Effector CD4-positive, alpha-beta T cell (primary cell): Measurements from ENCODE around the gene MLH3.
"Not testable (repeated sequence)": the region's sequence is repeated elsewhere in the genome, so short reads cannot be mapped to it uniquely, and the experiment has no call there.

Source experiments
- DNase-seq: peaks from one replicate; pipeline ENCODE4 v3.0.0-alpha.2; 2020
- total RNA-seq: gene quantifications from one replicate; lab custom pipeline; 2026; lab: John Stamatoyannopoulos, UW

MLH3 gene
- total RNA-seq, result 33.8 reads per million, percentile 59 among the genes with 10 or more reads in this experiment

GRCh38 chr14:75050852-75051555 lies at the start of gene MLH3:
Gene MLH3, minus strand, starts transcription at chr14:75051467. Its CDS starts 1,812 bp downstream, at chr14:75049655.
- DNase-seq, result peak; percentile 68

DNA sequence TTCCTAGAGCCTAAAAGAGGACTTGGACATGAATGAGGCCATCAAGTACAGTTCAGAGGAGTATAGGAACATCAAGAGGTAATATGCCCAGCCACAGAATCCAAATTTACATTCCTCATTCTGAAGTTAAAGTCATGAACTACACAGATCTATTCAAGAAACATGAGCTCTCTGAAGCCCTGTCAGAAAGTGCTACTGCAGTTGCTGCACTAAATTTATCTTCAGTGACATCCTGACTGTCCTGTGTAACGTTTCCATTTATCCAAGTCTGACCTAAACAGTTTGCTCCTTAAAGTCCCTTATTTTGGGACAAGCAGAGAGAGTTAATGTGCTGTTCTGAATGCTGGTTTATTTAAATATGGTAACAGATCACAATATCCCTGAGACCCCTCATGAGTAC lies 47.4 kb upstream of the MLH3 start:
- DNase-seq, result no peak

DNA sequence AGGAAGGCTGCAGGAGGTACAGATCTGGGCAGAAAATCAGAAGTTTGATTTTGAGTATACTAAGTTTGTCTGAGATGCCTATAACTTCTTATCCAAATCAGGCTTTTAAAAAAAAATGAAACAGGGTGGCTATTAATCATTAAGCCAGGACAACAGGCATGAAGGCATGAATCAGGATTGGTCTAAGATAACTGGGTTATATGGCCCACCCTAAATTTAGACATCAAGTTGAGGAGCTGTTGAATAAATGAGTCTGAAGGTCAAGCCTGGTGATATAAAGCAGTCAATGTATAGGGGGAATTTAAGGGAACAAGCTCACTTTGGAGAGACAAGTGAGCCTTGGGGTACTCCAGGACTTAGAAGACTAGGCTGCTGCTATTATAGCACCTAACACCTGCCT lies 46.9 kb upstream of the MLH3 start:
- DNase-seq, result no peak

- DNase-seq, result no peak
Observed at GRCh38 chr14:75096959-75097358, 45.7 kb upstream of the MLH3 start.

DNA sequence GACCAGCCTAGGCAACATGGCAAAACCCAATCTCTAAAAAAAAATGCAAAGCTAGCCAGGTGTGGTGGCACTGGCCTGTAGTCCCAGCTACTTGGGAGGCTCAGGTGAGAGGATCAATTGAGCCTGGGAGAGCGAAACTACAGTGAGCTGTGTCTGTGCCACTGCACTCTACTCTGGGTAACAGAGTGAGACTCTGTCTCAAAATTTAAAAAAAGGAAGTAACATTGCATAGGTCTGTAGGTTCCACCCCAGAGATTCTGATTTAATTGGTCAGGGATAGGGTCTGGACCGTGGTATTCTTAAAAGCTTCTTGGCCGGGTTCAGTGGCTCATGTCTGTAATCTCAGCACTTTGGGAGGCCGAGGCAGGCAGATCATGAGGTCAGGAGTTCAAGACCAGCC lies 44.4 kb upstream of the MLH3 start:
- no peak for DNase-seq

- no peak for DNase-seq
Observed at GRCh38 chr14:75094896-75095295, 43.6 kb upstream of the MLH3 start.

GRCh38 chr14:75092698-75093097 lies 41.4 kb upstream of the MLH3 start:
- no peak for DNase-seq

- DNase-seq, result no peak
Observed at GRCh38 chr14:75091251-75091650, 40.0 kb upstream of the MLH3 start.

GRCh38 chr14:75090353-75090752 lies 39.1 kb upstream of the MLH3 start:
- no peak for DNase-seq

- peak; percentile 32 for DNase-seq
Observed at GRCh38 chr14:75088566-75089373, 37.5 kb upstream of the MLH3 start.

DNA sequence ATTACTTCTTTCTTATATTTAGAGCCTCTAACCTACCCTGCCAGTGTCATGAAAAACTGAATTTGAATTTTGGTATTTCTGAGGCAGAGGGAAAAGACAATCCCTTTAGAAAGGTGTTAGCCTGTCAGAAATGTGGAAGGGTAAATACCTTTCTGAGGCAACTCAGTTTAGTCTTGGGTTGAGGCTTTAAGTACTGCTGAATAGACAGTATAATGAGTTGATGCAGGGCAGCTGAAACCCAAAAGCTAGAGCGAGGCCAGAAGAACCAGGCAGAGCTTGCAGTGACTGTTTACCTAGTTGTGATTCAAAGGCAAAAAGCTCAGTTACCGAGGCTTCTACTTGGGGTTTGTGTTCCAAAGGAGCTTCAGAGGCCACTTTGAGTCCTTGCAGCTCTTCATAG lies 36.9 kb upstream of the MLH3 start:
- DNase-seq, result no peak

GRCh38 chr14:75084513-75084912 lies 33.2 kb upstream of the MLH3 start:
- DNase-seq, result no peak

GRCh38 chr14:75083271-75083670 lies 32.0 kb upstream of the MLH3 start:
- no peak for DNase-seq

GRCh38 chr14:75081660-75082229 lies 30.5 kb upstream of the MLH3 start:
- DNase-seq, result no peak

GRCh38 chr14:75079521-75079920 lies 28.3 kb upstream of the MLH3 start:
- DNase-seq, result no peak

DNA sequence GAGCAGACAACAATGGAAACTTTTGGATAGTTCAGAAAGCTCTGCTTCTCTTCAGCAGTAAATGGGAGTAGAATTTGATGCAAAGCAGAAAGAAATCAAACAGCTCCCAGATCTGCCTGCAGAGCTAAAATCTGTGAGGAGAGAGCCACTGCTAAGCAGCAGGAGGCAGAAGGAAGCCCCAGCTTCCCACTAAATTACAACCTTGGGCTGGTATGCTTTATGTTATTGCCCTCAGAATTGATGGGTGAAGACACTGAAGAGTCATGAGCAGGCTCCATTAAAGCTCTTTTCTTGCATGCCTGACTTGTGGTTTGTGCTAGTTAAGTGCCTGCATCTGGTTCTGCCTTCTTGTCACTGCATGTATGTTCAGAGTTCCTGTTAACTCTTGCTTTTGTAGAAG lies 26.5 kb upstream of the MLH3 start:
- no peak for DNase-seq

GRCh38 chr14:75070383-75070782 lies 19.1 kb upstream of the MLH3 start:
- DNase-seq, result no peak

- no peak for DNase-seq
Observed at GRCh38 chr14:75069811-75070145, 18.5 kb upstream of the MLH3 start.

DNA sequence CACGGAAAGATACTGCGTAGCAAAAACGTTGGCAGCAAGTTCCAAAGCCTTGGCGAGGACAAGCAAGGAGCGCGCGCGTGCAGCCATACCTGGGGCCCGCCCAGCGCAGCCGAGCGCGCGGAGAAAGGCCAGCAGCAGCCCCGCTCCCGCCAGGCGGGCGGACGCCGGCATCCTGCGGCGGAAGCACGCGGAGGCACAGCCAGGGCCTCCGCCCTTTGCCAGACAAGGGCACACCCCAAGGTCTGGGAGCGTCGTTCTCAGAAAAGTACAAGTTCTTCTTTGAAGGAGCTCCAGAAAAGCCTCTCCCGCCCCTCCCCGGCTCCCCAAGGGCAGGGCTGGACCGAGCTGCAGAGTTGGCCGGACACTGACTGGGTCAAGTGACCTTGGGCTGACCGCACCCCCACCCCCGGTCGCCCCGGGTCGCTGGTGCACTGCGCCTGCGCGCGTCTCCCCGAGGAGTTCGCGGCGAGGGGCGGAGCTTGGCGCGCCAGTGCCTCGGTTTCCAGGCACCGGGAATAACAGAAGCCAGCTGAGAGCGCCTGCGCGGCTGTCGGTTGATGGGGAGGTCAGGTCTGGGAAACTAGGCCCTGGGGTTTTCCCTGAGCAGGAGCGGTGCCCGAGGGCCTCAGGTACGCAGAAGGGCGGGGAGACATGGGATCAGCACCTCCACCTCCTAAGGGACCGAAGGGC lies 18.0 kb upstream of the MLH3 start, which contains the start of gene ZC2HC1C:
Gene ZC2HC1C (plus strand): TSS at position 521 of the 690 bp plus-strand sequence. CDS start 933 bp downstream, outside the sequence.
- peak; percentile 17 for DNase-seq

DNA sequence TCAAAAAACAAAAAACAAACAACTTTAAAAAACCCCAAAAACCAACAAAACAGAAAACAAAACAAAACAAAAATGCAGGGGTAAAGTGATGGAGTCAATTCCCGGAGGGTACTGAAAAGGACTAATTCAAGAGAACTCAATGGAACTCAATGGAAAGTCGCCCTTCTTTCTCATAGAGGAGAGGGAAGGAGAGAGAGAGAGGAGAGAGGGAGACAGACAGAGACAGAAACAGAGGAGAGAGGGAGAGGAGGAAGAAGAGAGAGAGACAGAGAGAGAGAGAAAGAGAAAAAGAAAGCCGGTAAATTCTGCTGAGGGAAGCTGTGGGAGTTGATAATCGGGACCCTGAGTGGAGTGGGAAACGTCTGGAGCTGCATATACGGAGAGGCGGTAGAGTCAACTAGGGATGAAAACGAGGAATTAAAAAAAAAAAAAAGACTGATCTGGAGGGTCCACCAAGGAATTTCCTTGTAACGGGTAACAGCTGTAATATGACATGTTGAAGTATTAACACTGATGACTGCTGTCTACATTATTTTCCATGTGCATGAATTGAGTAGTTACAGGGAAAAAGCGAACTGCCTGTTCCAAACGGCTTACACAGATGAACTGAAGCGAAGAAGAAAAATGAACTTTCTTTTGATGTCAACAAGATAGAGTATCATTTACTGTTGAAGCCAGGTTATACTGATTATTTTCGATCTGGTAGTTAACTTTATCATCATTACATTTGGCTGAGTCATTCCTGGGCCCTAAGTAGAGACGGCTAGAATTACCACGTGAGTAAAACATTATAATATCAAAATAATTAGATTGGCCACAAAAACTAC lies 17.2 kb upstream of the MLH3 start:
- DNase-seq, result no peak

DNA sequence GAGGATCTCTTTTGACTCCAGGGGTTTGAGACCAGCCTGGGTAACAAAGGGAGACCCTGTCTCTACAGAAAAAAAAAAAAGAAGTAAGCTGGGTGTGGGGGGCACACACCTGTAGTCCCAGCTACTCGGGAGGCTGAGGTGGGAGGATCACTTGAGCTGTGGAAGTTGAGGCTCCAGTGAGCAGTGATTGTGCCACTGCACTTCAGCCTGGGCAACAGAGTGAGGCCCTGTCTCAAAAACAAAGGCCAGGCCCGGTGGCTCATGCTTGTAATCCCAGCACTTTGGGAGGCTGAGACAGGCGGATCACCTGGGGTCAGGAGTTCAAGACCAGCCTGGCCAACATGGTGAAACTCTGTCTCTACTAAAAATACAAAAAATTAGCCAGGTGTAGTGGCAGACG lies 16.5 kb upstream of the MLH3 start:
- DNase-seq, result not testable (repeated sequence)

- DNase-seq, result no peak
Observed at GRCh38 chr14:75067212-75067611, 15.9 kb upstream of the MLH3 start.
